ENCODE data around the gene ALPL.

- TF ChIP-seq CTCF (IDR thresholded peaks at IDR 0.05 in 8 of 11, conservative IDR thresholded peaks at IDR 0.05 in 3 of 11) (no peak), POLR2A (IDR thresholded peaks at IDR 0.05) (no peak)
Observed at GRCh38 chr1:21499283-21499950, 9.8 kb upstream of the ALPL start.
